ENCODE data around the gene RNF19B. TPM values are rescaled to one million over a fixed set of nuclear protein-coding genes. Genes with fewer than 3 reads are reported as not detected.

Gene RNF19B
- total and polyA plus RNA-seq, 2 of the 13 experiments (the other 11 are each of a cell fraction or from before 2014, with no cell fraction given): 15.3 to 22.5 TPM

GRCh38 chr1:32888677-32889420 is 75.8 kb downstream of the RNF19B start (continued):
- TF ChIP-seq ZNF784 (CRISPR knock-in tag; IDR thresholded peaks at IDR 0.05; ENCODE audit: borderline replicate concordance): no peak
- TF ChIP-seq HNF4G (IDR thresholded peaks at IDR 0.05; ENCODE audit: borderline replicate concordance, low read depth, low read length): no peak
- no peak for TF ChIP-seq HNF4G (CRISPR knock-in tag; IDR thresholded peaks at IDR 0.05; ENCODE audit: borderline replicate concordance, low read depth)
- no peak for TF ChIP-seq ZNF432 (CRISPR knock-in tag; IDR thresholded peaks at IDR 0.05; ENCODE audit: borderline replicate concordance)
- no peak for TF ChIP-seq EED (CRISPR knock-in tag; IDR thresholded peaks at IDR 0.05)
- no peak for TF ChIP-seq SOX13 (IDR thresholded peaks at IDR 0.05)
- no peak for TF ChIP-seq SOX13 (CRISPR knock-in tag; conservative IDR thresholded peaks at IDR 0.05 in 1 of 2, IDR thresholded peaks at IDR 0.05 in 1 of 2)
- no peak for TF ChIP-seq ZBTB8A (CRISPR knock-in tag; IDR thresholded peaks at IDR 0.05; ENCODE audit: borderline replicate concordance, low read depth)

GRCh38 chr1:32888134-32888533 is 76.5 kb downstream of the RNF19B start:
- ChIA-PET POLR2A (no interaction called here), CTCF (ENCODE audit: low intra/inter-chr PET ratio, low total read pairs) (no interaction called here)
- intact Hi-C loops (cut with micrococcal nuclease; ENCODE audit: unreplicated experiment) (no loop called here), in situ Hi-C loops (cut with HindIII; ENCODE audit: extremely low pct_ligation_motif_present, low pct_unique_long_range_greater_than_20kb) (no loop called here)
- BruUV-seq (replicated peaks): no TSS peak
- Histone ChIP-seq H3K4me2 (ENCODE audit: low read depth, low read length) (no peak overlapping the region), H3K27ac (ENCODE audit: extremely low read length, insufficient read depth, low read length) (no peak overlapping the region), H3K4me3 (replicated peaks in 1 of 3; ENCODE audit: insufficient read depth in 1 of 3, low read depth in 2 of 3, low read length in 3 of 3) (no peak overlapping the region), H3K27me3 (ENCODE audit: control insufficient read depth in 1 of 2, insufficient read depth in 2 of 2, low read length in 2 of 2) (peaks cover 10 to 68% of the 10 kb centered on the region in 2 experiments; a peak in 4 of 5 replicates), H2AFZ (ENCODE audit: low read length) (no peak overlapping the region), H3K79me2 (ENCODE audit: insufficient read depth, low read length) (no peaks in the 10 kb centered on the region), H4K20me1 (ENCODE audit: insufficient read depth, low read length) (0 out of 2 replicates have a peak, but pooled peaks cover 4% of the 10 kb centered on the region), H3K4me1 (ENCODE audit: insufficient read depth, low read length) (no peaks in the 10 kb centered on the region), H3K9me3 (ENCODE audit: low read length) (no peaks in the 10 kb centered on the region), H3K9ac (ENCODE audit: insufficient read depth, low read depth, low read length) (no peak overlapping the region), H3K36me3 (replicated peaks in 1 of 2; ENCODE audit: control insufficient read depth in 1 of 2, insufficient read depth in 2 of 2, low read length in 2 of 2) (no peaks in the 10 kb centered on the region)
- ATAC-seq (no peak), DNase-seq (ENCODE audit: low spot score) (no peak), FAIRE-seq (no peak)
- WGBS (ENCODE audit: low lambda C conversion rate): 25% methylated on average over 2 of the region's 3 CpGs
- TF ChIP-seq ZFY (CRISPR knock-in tag; IDR thresholded peaks at IDR 0.05): no peak
